ENCODE data around the gene GFOD2. TPM values are rescaled to one million over a fixed set of nuclear protein-coding genes. Genes with fewer than 3 reads are reported as not detected.

GFOD2 gene
- total RNA-seq, 1 experiment from 2014 or later, result 13.4 TPM

DNA sequence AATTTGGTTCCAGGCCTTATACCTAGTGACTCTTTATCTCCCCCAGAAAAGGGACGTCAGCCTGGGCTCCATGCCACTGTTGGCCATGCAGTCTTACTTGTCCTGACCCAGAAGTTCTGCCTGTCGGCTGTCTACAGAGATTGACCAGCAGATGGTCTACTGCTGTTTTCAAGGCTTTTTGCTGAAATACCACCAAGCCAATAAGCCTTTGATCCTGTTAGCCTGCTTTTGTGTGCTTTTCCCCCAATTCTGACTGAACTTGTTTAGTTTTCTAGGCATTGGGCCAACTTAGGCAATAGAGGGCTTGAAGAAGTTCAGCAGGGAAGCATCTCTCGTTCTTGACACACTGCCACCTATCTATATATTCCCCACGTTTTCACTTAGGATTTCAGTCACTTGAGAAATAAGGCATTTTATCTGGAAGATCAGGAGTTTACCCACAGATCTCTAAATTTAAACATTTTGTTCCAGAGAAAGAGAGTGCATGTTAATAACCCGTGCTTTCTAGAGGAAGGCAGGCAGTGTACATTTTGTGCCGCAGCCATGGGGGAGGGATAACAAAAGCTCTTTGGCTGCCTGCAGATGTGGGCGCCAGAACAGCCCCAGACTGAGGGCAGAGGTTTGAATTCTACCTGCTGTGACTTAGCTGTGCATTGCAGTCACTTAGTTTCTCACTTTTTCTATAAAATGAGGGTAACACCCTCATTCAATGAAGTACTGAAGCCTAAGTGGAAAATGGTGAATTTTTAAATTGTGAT lies 86.5 kb downstream of the GFOD2 start:
- Histone ChIP-seq H3K4me1 (no peaks in the 10 kb centered on the region), H3K4me3 (ENCODE audit: low read depth, low read length) (no peak overlapping the region), H3K9me3 (no peaks in the 10 kb centered on the region), H3K27me3 (replicated peaks; ENCODE audit: control insufficient read depth, insufficient read depth, low read length) (no peaks in the 10 kb centered on the region), H3K36me3 (ENCODE audit: control insufficient read depth, insufficient read depth, low read length) (peaks cover 6% of the 10 kb centered on the region)
- no peak overlapping the region for H3K27ac Mint-ChIP-seq (ENCODE audit: unreplicated experiment)
- intact Hi-C loops (cut with micrococcal nuclease; ENCODE audit: unreplicated experiment), result no loop called here
- no peak for TF ChIP-seq CTCF (IDR thresholded peaks at IDR 0.05; ENCODE audit: insufficient read depth in 1 of 2, low read depth in 1 of 2, low read length in 1 of 2, severe bottlenecking in 1 of 2, unreplicated experiment in 1 of 2)
- BruUV-seq (replicated peaks), result no TSS peak
- POLR2A ChIA-PET, result no interaction called here
- H3K9me3 Mint-ChIP-seq (ENCODE audit: unreplicated experiment), result no peaks in the 10 kb centered on the region
- H3K4me3 Mint-ChIP-seq (ENCODE audit: unreplicated experiment), result no peak overlapping the region
- no peaks in the 10 kb centered on the region for H3K4me1 Mint-ChIP-seq (ENCODE audit: low read depth, unreplicated experiment)
- H3K36me3 Mint-ChIP-seq (ENCODE audit: insufficient read depth, unreplicated experiment), result peaks cover 95% of the 10 kb centered on the region
- CTCF ChIA-PET, result interaction anchor here (0.6 to 1.0 kb wide), 4 partner anchors 39 to 119 kb away, joined by 3 to 5 read pairs (median 4); partner anchors contain the start of gene CTCF
- DNase-seq, result no peak
- no peaks in the 10 kb centered on the region for H3K27me3 Mint-ChIP-seq (ENCODE audit: insufficient read depth, unreplicated experiment)

DNA sequence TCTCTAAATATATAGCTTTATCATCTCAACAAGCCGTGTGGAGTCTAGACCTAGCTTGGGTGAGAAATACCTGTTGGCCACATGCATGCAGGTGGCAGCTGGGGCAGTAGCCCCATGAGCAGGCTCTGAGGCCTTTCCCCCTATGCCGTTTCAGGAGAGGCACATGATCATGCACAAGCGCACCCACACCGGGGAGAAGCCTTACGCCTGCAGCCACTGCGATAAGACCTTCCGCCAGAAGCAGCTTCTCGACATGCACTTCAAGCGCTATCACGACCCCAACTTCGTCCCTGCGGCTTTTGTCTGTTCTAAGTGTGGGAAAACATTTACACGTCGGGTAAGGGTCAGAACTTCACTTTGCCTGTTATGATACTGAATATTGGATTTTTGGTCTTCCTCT lies 90.9 kb downstream of the GFOD2 start:
- ChIA-PET POLR2A (no interaction called here), CTCF (interaction anchor here (0.8 kb wide), 1 partner anchor 15 kb away, joined by 3 read pairs; no protein-coding TSS in a partner anchor)
- TF ChIP-seq CTCF (IDR thresholded peaks at IDR 0.05; ENCODE audit: insufficient read depth in 1 of 2, low read depth in 1 of 2, low read length in 1 of 2, severe bottlenecking in 1 of 2, unreplicated experiment in 1 of 2), result no peak
- H3K36me3 Mint-ChIP-seq (ENCODE audit: insufficient read depth, unreplicated experiment), result peaks cover 94% of the 10 kb centered on the region
- H3K36me3 ChIP-seq (ENCODE audit: control insufficient read depth, insufficient read depth, low read length), result peaks cover 5% of the 10 kb centered on the region
- H3K4me1 ChIP-seq, result no peaks in the 10 kb centered on the region
- H3K4me1 Mint-ChIP-seq (ENCODE audit: low read depth, unreplicated experiment), result no peaks in the 10 kb centered on the region
- H3K27me3 Mint-ChIP-seq (ENCODE audit: insufficient read depth, unreplicated experiment), result no peaks in the 10 kb centered on the region
- H3K9me3 Mint-ChIP-seq (ENCODE audit: unreplicated experiment), result no peaks in the 10 kb centered on the region
- intact Hi-C loops (cut with micrococcal nuclease; ENCODE audit: unreplicated experiment), result no loop called here
- no peaks in the 10 kb centered on the region for H3K27me3 ChIP-seq (replicated peaks; ENCODE audit: control insufficient read depth, insufficient read depth, low read length)
- BruUV-seq (replicated peaks), result no TSS peak
- H3K9me3 ChIP-seq, result no peaks in the 10 kb centered on the region
- no peak overlapping the region for H3K4me3 ChIP-seq (ENCODE audit: low read depth, low read length)
- no peak overlapping the region for H3K4me3 Mint-ChIP-seq (ENCODE audit: unreplicated experiment)
- no peak overlapping the region for H3K27ac Mint-ChIP-seq (ENCODE audit: unreplicated experiment)
- DNase-seq, result no peak

Other genes starting within 250 kb of the GFOD2 start
- gene ATP6V0D1, start 238.2 kb downstream of the GFOD2 start, total RNA-seq (2022), result 107 and 110 TPM in 2 replicates
- not detected in 2 replicates for gene AGRP, start 235.8 kb downstream of the GFOD2 start, total RNA-seq (2022)
- gene RIPOR1, start 190.5 kb downstream of the GFOD2 start, total RNA-seq (2022), result 87.9 and 90.4 TPM in 2 replicates
- 60.8 and 67.8 TPM in 2 replicates for gene CTCF, start 156.8 kb downstream of the GFOD2 start, total RNA-seq (2022)
- 27.3 and 36.3 TPM in 2 replicates for gene CARMIL2, start 74.2 kb downstream of the GFOD2 start, total RNA-seq (2022)
- 38.6 and 46.1 TPM in 2 replicates for gene ACD, start 59.1 kb downstream of the GFOD2 start, total RNA-seq (2022)
- gene PARD6A, start 58.4 kb downstream of the GFOD2 start, total RNA-seq (2022), result 7.1 and 8.4 TPM in 2 replicates
- gene ENKD1, start 52.6 kb downstream of the GFOD2 start, total RNA-seq (2022), result 7.3 and 8.9 TPM in 2 replicates
- gene C16orf86, start 52.5 kb downstream of the GFOD2 start, total RNA-seq (2022), result 0.34 and 0.53 TPM in 2 replicates
- gene RANBP10, start 87.2 kb upstream of the GFOD2 start, total RNA-seq (2022), result 21.8 and 23.8 TPM in 2 replicates
- 0.84 and 0.91 TPM in 2 replicates for gene TSNAXIP1, start 87.6 kb upstream of the GFOD2 start, total RNA-seq (2022)
- 46.8 and 50.5 TPM in 2 replicates for gene THAP11, start 123.0 kb upstream of the GFOD2 start, total RNA-seq (2022)
- gene NUTF2, start 127.6 kb upstream of the GFOD2 start, total RNA-seq (2022), result 239 and 245 TPM in 2 replicates
- gene CENPT, start 128.4 kb upstream of the GFOD2 start, total RNA-seq (2022), result 70.9 and 80.1 TPM in 2 replicates
- gene EDC4, start 153.7 kb upstream of the GFOD2 start, total RNA-seq (2022), result 124 and 139 TPM in 2 replicates
- gene NRN1L, start 165.6 kb upstream of the GFOD2 start, total RNA-seq (2022), result 0.93 TPM in 1 of 2 replicates, not detected in the other
- gene PSKH1, start 173.9 kb upstream of the GFOD2 start, total RNA-seq (2022), result 35.1 and 41.3 TPM in 2 replicates
- gene CTRL, start 212.5 kb upstream of the GFOD2 start, total RNA-seq (2022), result 0.66 and 2.3 TPM in 2 replicates
- gene PSMB10, start 217.5 kb upstream of the GFOD2 start, total RNA-seq (2022), result 26.9 and 31.6 TPM in 2 replicates
- 26.3 and 33.3 TPM in 2 replicates for gene LCAT, start 224.8 kb upstream of the GFOD2 start, total RNA-seq (2022)
- 97.0 and 107 TPM in 2 replicates for gene SLC12A4, start 249.3 kb upstream of the GFOD2 start, total RNA-seq (2022)